Upper lobe of right lung (tissue), 1 donor: ENCODE measurements around the gene DRC7. TPM values are rescaled to one million over a fixed set of nuclear protein-coding genes. Genes with fewer than 3 reads are reported as not detected.
A peak's percentile ranks its signal among the peaks of the same experiment; 100 is the strongest.

ENCODE experiments used
- ATAC-seq: fragments of 200-7000 bp; cut with Tn5 transposase; one replicate; pipeline ENCODE4 v1.9.1; 2020; ENCODE audit warnings: mild to moderate bottlenecking, moderate library complexity
- DNase-seq: peaks from one replicate; pipeline ENCODE4 v3.0.0-alpha.2; 2020
- H3K27ac ChIP-seq: fragments of 200-600 bp; one replicate; pipeline ENCODE4 v1.8.0; 2022
- H3K27me3 ChIP-seq: fragments of 200-600 bp; one replicate; pipeline ENCODE4 v1.8.0; 2022; ENCODE audit warnings: mild to moderate bottlenecking
- H3K36me3 ChIP-seq: fragments of 200-600 bp; one replicate; pipeline ENCODE4 v1.8.0; 2022
- H3K4me1 ChIP-seq: fragments of 200-600 bp; one replicate; pipeline ENCODE4 v1.8.0; 2022
- H3K4me3 ChIP-seq: fragments of 200-600 bp; one replicate; pipeline ENCODE4 v1.8.0; 2022; ENCODE audit warnings: mild to moderate bottlenecking
- H3K9me3 ChIP-seq: fragments of 200-600 bp; one replicate; pipeline ENCODE4 v1.8.0; 2022
- CTCF ChIP-seq: fragments of 200-600 bp; IDR thresholded peaks from one replicate; pipeline ENCODE4 v1.8.0; 2022; ENCODE audit warnings: antibody characterized with exemption
- intact Hi-C: fragments of 100-400 bp; cut with DNase I; formaldehyde crosslinking; loops from one replicate; pipeline ENCODE4 v1.11.0; 2022
- total RNA-seq: library from RNA; stranded (reverse); fragmentation: NEBNext Ultra II Directional; extraction: Animal tissue kit (Norgen Biotek cat#: 25700); gene quantifications from one replicate; pipeline ENCODE4 v1.2.1, GENCODE V29; 2021
- donor health status: DM: no; HTN: yes; CAD: no; lungs with severe emphysema.

DRC7 gene
- total RNA-seq, 1 donor from 2014 or later = not detected

- intact Hi-C loops = no loop called here
Observed at GRCh38 chr16:57761957-57762356, 67.4 kb downstream of the DRC7 start.

GRCh38 chr16:57762365-57763040 is 67.9 kb downstream of the DRC7 start:
- no peak for DNase-seq
- no peaks in the 10 kb centered on the region for H3K9me3 ChIP-seq
- H3K27ac ChIP-seq = no peak overlapping the region
- ATAC-seq = no peak
- peaks cover 50% of the 10 kb centered on the region for H3K36me3 ChIP-seq
- TF ChIP-seq CTCF = no peak
- no peaks in the 10 kb centered on the region for H3K27me3 ChIP-seq
- intact Hi-C loops = no loop called here
- no peak overlapping the region for H3K4me3 ChIP-seq
- peaks cover 8% of the 10 kb centered on the region for H3K4me1 ChIP-seq

More at GRCh38 chr16:57761957-57762356, 67.4 kb downstream of the DRC7 start:
- H3K27ac ChIP-seq = no peak overlapping the region
- no peaks in the 10 kb centered on the region for H3K27me3 ChIP-seq
- H3K36me3 ChIP-seq = peaks cover 45% of the 10 kb centered on the region
- DNase-seq (no peak), ATAC-seq (no peak)
- no peaks in the 10 kb centered on the region for H3K9me3 ChIP-seq
- no peak overlapping the region for H3K4me3 ChIP-seq
- TF ChIP-seq CTCF = no peak
- peaks cover 11% of the 10 kb centered on the region for H3K4me1 ChIP-seq

- intact Hi-C loops = no loop called here
Observed at GRCh38 chr16:57763285-57764005, 68.8 kb downstream of the DRC7 start.

GRCh38 chr16:57764006-57764340 is 69.4 kb downstream of the DRC7 start:
- Histone ChIP-seq H3K9me3 (no peaks in the 10 kb centered on the region), H3K27ac (no peak overlapping the region), H3K36me3 (peaks cover 54% of the 10 kb centered on the region), H3K27me3 (no peaks in the 10 kb centered on the region), H3K4me1 (peaks cover 3% of the 10 kb centered on the region), H3K4me3 (no peak overlapping the region)
- intact Hi-C loops = no loop called here
- TF ChIP-seq CTCF = no peak
- ATAC-seq (no peak), DNase-seq (no peak)

More at GRCh38 chr16:57763285-57764005, 68.8 kb downstream of the DRC7 start:
- Histone ChIP-seq H3K27ac (no peak overlapping the region), H3K27me3 (no peaks in the 10 kb centered on the region), H3K4me1 (peaks cover 3% of the 10 kb centered on the region), H3K9me3 (no peaks in the 10 kb centered on the region), H3K4me3 (no peak overlapping the region), H3K36me3 (peaks cover 49% of the 10 kb centered on the region)
- TF ChIP-seq CTCF = no peak
- ATAC-seq = no peak
- DNase-seq = no peak

- H3K4me1 ChIP-seq = peaks cover 3% of the 10 kb centered on the region
- no peak overlapping the region for H3K4me3 ChIP-seq
- H3K27me3 ChIP-seq = no peaks in the 10 kb centered on the region
- intact Hi-C loops = no loop called here
- ATAC-seq (peak; percentile 56), DNase-seq (no peak)
- H3K9me3 ChIP-seq = no peaks in the 10 kb centered on the region
- H3K36me3 ChIP-seq = peaks cover 60% of the 10 kb centered on the region
- H3K27ac ChIP-seq = no peak overlapping the region
- no peak for TF ChIP-seq CTCF
Observed at GRCh38 chr16:57764341-57765159, 69.9 kb downstream of the DRC7 start.
